SJCRH30 (cell line): ENCODE measurements around the gene ADCY5. TPM values are rescaled to one million over a fixed set of nuclear protein-coding genes. Genes with fewer than 3 reads are reported as not detected.

ENCODE experiments used
- DNase-seq, 2 experiments: peaks; one replicate each; pipeline ENCODE4 v3.0.0-alpha.2; 2015 to 2020
- H3K27ac ChIP-seq: fragments of 250-450 bp; sonication (Bioruptor Pico); 2 replicates; pipeline ENCODE4 v1.5.1; 2020; ENCODE audit warnings: mild to moderate bottlenecking, moderate library complexity
- H3K27me3 ChIP-seq: fragments of 250-450 bp; sonication (Bioruptor Pico); 2 replicates; pipeline ENCODE4 v1.5.1; 2020; ENCODE audit warnings: mild to moderate bottlenecking, moderate library complexity
- H3K36me3 ChIP-seq: fragments of 250-450 bp; sonication (Bioruptor Pico); 2 replicates; pipeline ENCODE4 v1.5.1; 2020; ENCODE audit warnings: mild to moderate bottlenecking, moderate library complexity
- H3K4me1 ChIP-seq: fragments of 250-450 bp; sonication (Bioruptor Pico); 2 replicates; pipeline ENCODE4 v1.5.1; 2020; ENCODE audit warnings: mild to moderate bottlenecking, moderate library complexity
- H3K4me3 ChIP-seq: fragments of 250-450 bp; sonication (Bioruptor Pico); 2 replicates; pipeline ENCODE4 v1.5.1; 2020; ENCODE audit warnings: mild to moderate bottlenecking, moderate library complexity
- H3K9me3 ChIP-seq: fragments of 250-450 bp; sonication (Bioruptor Pico); replicated peaks from 2 replicates; pipeline ENCODE4 v1.5.1; 2020; ENCODE audit warnings: mild to moderate bottlenecking, moderate library complexity
- total RNA-seq: library from RNA; depleted of rRNA; stranded (reverse); fragments of >200 nt; shearing (Covaris generic); gene quantifications from 2 replicates; pipeline ENCODE4 v1.2.3, GENCODE V29; 2014

Gene ADCY5
- total RNA-seq, 1 experiment from 2014 or later, result 0.75 TPM

DNA sequence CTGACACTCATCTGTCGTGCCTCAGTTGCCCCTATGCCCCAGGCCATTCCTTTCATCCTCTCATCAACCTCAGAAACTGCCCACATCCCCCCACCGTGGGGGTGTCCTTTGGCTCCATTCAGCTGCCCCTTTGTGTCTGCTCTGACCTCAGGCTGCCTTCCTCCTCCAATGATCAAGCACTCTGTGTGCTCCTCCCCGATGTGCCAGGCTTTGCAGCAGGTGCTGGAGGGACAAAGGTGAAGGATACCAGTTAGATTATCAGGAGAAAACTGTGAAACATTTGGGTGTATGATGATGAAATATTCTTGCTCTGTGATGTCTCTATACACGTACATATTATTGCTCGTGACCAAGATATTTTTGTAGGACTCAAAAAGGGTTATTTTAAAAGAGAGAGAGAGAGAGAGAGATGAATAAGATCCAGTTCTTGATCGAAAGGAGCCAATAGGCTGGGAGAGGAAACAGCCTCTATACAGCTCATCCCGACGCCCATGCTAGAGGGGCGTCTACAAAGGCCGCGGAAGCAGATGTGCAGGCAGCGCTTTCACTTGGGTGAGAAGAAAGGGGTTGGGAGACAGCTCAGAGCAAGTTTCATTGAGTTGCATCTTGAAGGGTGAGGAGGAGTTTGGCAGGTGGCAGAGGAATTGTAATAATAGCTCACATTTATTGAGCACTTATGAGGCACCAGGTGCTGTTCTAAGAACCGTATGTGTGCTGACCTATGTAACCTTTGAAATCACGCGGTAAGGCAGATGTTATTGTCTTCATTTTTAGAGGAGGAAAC lies 28.3 kb upstream of the ADCY5 start:
- Histone ChIP-seq H3K36me3 (no peaks in the 10 kb centered on the region), H3K4me3 (no peak overlapping the region), H3K9me3 (no peaks in the 10 kb centered on the region), H3K27me3 (0 out of 2 replicates have a peak, but pooled peaks cover 5% of the 10 kb centered on the region), H3K4me1 (no peaks in the 10 kb centered on the region), H3K27ac (no peak overlapping the region)
- no peak for DNase-seq

DNA sequence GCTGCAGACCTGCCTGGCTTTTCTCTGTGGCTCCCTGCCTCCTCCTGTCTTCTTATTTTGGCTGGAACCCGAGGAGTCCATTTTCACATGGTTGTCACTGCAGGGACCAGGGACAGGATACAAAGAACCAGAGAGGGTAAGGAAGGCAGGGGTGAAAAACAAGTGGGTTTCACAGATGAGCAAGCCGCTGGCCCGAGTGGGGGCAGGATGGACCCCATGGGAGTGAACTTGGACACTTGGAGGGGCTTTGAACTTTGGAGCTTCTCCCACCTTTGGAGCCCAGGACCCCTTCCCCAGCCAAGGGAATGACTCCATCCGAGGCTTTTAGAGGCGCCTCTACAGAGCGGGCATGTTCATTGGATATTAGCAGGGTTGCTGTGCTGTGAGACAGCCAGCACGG lies 26.9 kb upstream of the ADCY5 start:
- no peaks in the 10 kb centered on the region for H3K4me1 ChIP-seq
- H3K9me3 ChIP-seq, result no peaks in the 10 kb centered on the region
- no peak for DNase-seq
- H3K4me3 ChIP-seq, result no peak overlapping the region
- 0 out of 2 replicates have a peak, but pooled peaks cover 5% of the 10 kb centered on the region for H3K27me3 ChIP-seq
- H3K27ac ChIP-seq, result no peak overlapping the region
- no peaks in the 10 kb centered on the region for H3K36me3 ChIP-seq

DNA sequence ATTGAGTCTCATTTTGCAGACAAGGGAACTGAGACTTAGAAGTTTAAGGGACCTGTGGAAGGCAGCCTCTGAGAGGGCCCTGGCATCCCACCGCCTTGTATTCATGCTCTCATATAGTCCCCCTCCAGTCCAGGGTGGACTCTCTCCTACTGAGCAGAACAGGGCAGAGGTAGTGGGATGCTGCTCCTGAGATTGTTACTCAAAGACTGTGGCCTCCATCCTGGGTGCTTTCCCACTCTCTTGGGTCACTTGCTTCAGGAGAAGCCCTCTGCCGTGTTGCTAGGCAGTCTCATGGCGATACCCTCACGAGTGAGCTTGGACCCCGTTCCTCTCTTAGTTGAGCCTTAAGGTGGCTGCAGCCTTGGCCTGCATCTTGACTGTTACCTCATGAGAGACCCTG lies 22.2 kb upstream of the ADCY5 start:
- Histone ChIP-seq H3K36me3 (no peaks in the 10 kb centered on the region), H3K27ac (no peak overlapping the region), H3K9me3 (no peaks in the 10 kb centered on the region), H3K4me1 (no peaks in the 10 kb centered on the region), H3K4me3 (no peak overlapping the region), H3K27me3 (peaks cover 3% of the 10 kb centered on the region)
- DNase-seq, result no peak

DNA sequence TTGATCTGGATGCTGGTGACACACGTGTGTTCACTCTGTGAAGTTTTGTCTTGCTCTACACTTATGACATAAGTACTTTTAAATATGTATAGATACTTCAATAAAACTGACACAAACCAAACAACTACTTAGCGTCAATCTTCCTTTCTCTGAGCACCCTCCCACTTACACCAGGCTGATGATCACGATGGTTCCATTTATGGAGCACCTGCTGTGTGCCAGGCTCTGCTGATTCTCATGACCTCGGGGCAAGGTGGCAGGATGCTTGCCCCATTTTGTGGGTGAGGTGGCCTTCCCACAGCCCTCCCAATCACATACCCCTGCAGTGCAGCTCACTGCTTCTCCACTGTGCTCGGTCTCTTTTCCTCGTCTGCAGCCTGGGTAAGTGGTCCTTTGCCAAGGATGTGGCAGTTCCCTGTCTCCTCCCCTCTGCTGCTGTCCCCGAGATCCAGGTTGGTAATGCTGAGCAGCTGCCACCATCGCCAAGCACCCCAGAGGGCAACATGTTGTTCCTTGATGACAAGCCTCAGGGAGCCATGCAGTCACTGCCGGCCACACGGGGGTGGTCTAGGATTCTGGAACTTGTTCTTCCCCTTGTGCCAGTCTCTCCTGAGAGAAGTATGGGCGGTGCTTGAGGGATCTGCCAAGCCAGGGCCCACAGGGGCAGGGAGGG lies 20.6 kb upstream of the ADCY5 start:
- Histone ChIP-seq H3K4me1 (no peaks in the 10 kb centered on the region), H3K36me3 (no peaks in the 10 kb centered on the region), H3K27ac (no peak overlapping the region), H3K27me3 (peaks cover 3% of the 10 kb centered on the region), H3K9me3 (no peaks in the 10 kb centered on the region), H3K4me3 (no peak overlapping the region)
- no peak for DNase-seq

DNA sequence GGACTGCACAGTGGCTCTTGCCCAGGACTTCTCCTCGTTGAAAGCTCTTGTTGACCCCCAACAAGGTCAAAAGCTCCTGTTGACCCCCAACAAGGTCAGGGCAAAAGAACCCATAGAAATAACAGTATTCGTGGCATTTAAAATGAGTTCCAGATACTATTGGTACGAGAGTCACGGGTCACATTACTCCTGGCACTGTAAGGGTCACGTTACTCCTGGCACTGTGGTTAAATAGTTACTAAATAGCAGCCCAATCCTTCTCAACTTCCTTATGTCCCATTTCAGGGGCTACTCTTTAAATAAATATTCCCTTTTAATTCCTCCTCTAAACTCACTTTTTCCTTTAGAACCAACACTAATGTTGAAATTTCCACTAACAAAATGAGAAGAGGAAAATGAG lies 18.2 kb upstream of the ADCY5 start:
- Histone ChIP-seq H3K36me3 (no peaks in the 10 kb centered on the region), H3K27ac (no peak overlapping the region), H3K4me3 (no peak overlapping the region), H3K27me3 (peaks cover 8% of the 10 kb centered on the region), H3K4me1 (no peaks in the 10 kb centered on the region), H3K9me3 (no peaks in the 10 kb centered on the region)
- DNase-seq, result no peak

DNA sequence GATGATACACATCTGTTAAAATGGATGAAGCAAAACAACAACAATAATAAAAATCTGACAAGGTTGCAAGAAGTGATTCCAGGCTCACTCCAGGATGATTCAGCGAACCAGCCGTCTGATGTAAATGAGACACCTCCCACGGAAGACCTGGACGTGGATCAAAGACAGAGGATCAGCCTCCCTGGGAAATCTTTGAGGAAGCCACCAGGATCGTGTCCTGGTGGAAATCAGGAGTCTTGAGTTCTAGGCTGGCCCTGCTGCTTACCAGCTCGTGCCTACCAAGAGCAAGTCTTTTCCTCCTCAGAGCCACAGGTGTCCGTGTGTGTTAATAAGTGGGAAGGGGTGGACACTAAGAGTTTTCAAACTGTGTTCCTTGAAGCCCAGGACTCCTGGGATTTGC lies 15.3 kb upstream of the ADCY5 start:
- H3K27ac ChIP-seq, result no peak overlapping the region
- no peak overlapping the region for H3K4me3 ChIP-seq
- no peaks in the 10 kb centered on the region for H3K9me3 ChIP-seq
- H3K27me3 ChIP-seq, result peaks cover 14% of the 10 kb centered on the region
- H3K4me1 ChIP-seq, result no peaks in the 10 kb centered on the region
- no peaks in the 10 kb centered on the region for H3K36me3 ChIP-seq
- no peak for DNase-seq

DNA sequence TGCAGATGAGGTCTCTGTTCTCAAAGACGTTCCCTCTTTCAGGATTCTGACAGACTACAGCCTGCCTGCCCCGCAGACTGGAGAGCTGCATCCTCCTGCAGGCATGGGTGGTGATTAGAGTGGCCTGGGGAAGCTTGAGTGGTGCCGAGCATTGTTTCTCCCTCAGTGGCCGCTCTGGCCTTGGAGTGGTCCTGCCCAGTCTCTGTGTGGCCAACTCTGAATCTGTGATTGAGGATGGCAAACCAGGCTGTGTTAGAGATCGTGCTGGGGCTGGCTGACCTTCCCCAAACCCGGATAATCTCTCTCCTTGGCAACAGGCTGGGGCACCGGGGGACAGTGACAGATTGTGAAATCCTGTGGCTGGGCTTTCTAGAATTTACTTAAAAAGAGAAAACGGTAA lies 11.0 kb upstream of the ADCY5 start:
- Histone ChIP-seq H3K36me3 (no peaks in the 10 kb centered on the region), H3K4me1 (no peaks in the 10 kb centered on the region), H3K27me3 (peaks cover 23% of the 10 kb centered on the region), H3K4me3 (no peak overlapping the region), H3K27ac (no peak overlapping the region), H3K9me3 (no peaks in the 10 kb centered on the region)
- DNase-seq, result no peak

DNA sequence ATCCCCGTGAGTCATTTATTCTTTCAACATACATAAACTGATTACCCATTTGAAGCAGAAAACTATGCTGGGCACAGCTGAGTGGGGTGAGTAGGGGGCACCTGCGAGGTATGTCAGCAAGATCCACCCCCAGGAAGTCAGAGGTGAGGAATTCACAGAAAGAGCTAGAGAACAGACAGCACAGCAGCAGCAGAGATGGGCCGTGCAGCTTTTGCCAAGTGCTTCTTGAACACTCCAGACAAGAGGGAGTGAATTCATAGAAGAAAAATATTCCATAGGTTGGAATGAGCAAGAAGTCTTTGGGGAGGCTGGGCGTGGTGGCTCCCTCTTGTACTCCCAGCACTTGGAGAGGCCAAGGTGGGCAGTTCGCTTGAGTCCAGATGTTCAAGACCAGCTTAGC lies 9.4 kb upstream of the ADCY5 start:
- DNase-seq, result no peak
- no peak overlapping the region for H3K4me3 ChIP-seq
- H3K9me3 ChIP-seq, result no peaks in the 10 kb centered on the region
- no peak overlapping the region for H3K27ac ChIP-seq
- no peaks in the 10 kb centered on the region for H3K4me1 ChIP-seq
- peaks cover 18% of the 10 kb centered on the region for H3K27me3 ChIP-seq
- H3K36me3 ChIP-seq, result no peaks in the 10 kb centered on the region

DNA sequence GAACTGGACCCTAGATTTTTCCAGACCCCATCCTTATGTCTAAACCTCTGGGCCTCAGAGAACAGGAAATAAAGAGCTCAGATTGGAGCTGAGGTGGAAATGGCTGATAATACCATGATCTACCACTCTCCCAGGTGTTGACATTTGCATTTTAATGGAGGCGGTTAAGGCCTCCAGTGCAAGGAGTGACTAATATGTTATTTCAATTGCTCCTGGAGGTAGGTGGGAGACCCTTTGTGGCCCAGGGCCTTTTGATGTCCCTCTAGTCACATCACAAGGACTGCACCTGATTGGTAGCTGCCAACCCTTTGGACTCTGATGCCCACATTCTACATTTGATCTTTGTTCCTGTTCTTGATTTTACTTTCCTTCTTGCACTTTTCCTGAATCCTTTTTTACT lies 9.0 kb upstream of the ADCY5 start:
- no peak for DNase-seq
- H3K9me3 ChIP-seq, result no peaks in the 10 kb centered on the region
- no peak overlapping the region for H3K27ac ChIP-seq
- H3K4me3 ChIP-seq, result no peak overlapping the region
- no peaks in the 10 kb centered on the region for H3K36me3 ChIP-seq
- peaks cover 18% of the 10 kb centered on the region for H3K27me3 ChIP-seq
- no peaks in the 10 kb centered on the region for H3K4me1 ChIP-seq

DNA sequence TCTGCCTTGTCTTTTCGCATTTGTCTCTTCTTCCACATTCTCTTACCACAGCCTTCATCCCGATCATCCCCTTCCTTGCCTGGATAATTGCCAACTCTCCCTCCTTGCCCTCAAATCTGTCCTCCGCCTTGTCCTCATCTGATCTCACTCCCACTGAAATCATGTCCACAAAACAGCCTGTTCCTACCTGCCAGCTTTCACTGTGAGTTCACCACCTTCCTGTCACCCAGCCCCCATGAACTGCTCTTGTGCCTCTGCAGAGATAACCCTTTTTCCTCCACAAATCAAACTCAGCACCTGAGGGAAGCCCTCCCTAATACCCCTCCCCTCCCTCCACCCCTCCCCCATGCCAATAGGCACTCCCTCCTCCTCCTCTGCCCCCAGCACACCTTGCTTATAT lies 4.8 kb upstream of the ADCY5 start:
- H3K36me3 ChIP-seq, result no peaks in the 10 kb centered on the region
- H3K9me3 ChIP-seq, result no peaks in the 10 kb centered on the region
- H3K27me3 ChIP-seq, result peaks cover 16% of the 10 kb centered on the region
- no peak overlapping the region for H3K4me3 ChIP-seq
- H3K4me1 ChIP-seq, result no peaks in the 10 kb centered on the region
- H3K27ac ChIP-seq, result no peak overlapping the region
- no peak for DNase-seq

DNA sequence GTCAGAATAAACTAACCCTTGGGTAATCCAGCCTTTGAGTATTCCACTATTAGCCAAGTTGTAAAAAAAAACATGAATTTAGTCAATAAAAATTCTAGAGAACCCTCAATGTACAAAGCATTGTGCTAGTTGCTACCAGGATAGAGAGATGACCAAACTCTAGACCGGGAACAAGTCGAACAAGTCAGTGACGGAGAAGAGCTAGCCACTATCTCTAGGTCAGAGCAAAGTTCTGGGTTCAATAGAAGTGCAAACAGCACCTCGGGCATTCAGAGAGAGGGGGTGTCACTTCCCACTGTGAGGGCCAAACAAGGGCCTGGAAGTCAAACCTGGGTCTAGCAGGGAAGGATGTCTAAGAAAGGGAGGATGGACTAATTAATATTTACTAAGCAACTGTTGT lies 2.3 kb upstream of the ADCY5 start:
- Histone ChIP-seq H3K4me1 (no peaks in the 10 kb centered on the region), H3K9me3 (no peaks in the 10 kb centered on the region), H3K27ac (no peak overlapping the region), H3K36me3 (no peaks in the 10 kb centered on the region), H3K27me3 (peaks cover 4% of the 10 kb centered on the region; the same call in 1 of the 2 replicates), H3K4me3 (no peak overlapping the region)
- no peak for DNase-seq

DNA sequence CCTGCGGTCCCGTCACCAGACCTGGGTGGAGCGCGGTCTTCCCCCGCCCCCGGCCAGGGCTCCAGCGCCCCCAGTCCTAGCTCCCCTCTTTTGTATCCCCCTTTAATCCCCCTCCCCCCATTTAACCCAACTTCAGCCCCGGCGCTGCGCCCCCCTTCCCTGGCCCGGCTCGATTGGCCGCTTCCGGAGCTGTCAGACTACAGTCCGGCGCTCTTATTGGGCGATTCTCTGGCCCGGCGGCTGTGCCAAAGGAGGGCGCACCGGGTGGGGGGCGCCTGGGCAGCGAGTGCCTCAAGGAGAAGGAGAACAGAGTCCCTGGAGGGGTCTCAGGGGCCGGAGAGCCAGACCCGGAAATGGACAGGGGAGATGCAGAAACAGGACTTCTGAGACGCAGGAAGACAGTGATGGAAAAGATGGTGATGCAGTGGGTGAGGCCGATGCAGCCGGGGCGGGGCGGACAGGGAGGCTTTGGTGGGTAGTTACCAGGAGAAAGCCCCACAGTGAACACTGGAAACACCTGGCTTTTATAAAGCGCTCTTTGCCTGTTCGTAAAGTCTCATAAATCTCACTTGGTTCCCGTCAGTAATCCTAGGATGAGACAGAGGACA lies 1.2 kb upstream of the ADCY5 start:
- H3K9me3 ChIP-seq, result no peaks in the 10 kb centered on the region
- no peaks in the 10 kb centered on the region for H3K4me1 ChIP-seq

DNA sequence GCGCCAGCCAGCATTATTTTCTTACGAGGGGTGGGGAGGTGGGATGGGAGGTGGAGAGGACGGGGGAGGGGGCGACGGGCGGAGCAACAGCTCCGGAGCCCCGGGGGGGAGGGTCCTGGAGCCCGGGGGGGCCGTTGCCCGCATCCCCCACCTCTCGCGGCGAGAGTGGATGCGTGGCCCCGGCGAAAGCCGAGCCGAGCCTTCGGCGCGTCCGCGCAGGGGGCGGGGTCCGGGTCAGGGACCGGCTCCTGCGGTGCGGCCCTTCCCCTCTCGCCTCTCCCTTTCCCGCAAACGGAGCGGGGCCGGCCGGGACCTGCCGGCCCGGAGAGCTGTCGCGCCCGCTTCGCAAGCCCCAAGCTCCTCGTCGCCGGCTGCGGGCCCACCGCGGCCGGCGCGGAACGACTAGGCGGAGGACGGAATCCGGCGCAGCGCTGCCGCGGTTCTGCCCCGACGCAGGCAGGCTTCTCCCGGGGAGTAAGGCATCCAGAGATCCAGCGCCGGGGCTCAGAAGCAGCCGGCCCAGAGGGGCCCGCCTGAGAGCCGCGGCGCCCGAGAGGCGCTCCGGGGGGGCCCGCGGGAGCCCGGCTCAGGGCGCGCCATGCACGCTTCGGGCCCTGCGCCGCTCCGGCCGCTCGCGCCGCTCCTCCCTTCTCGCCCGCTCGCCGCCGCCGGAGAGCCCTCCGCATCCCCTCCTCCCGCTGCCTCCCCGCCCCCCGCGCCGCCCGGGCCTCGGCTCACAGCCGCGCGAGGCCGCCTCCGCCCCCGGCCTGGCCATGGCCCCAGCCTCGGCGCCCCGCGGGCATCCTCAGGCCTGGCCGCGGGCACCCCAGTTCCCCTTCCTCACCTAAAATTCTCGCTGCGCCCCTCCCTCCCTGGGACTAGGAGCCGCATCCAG lies 459 bp upstream of the ADCY5 start:
- peak overlapping the region; percentile 68 for H3K4me3 ChIP-seq
- no peaks in the 10 kb centered on the region for H3K4me1 ChIP-seq
- DNase-seq, result peak; percentile 45 to 54
- H3K27me3 ChIP-seq, result peaks cover 4% of the 10 kb centered on the region; the same call in 1 of the 2 replicates
- no peaks in the 10 kb centered on the region for H3K9me3 ChIP-seq
- no peaks in the 10 kb centered on the region for H3K36me3 ChIP-seq
- no peak overlapping the region for H3K27ac ChIP-seq

More for the DNA sequence above, 1.2 kb upstream of the ADCY5 start:
- Histone ChIP-seq H3K27ac (no peak overlapping the region), H3K36me3 (no peaks in the 10 kb centered on the region), H3K4me3 (peak overlapping the region; percentile 68), H3K27me3 (peaks cover 4% of the 10 kb centered on the region; the same call in 1 of the 2 replicates)
- DNase-seq, result peak; percentile 30 to 46

DNA sequence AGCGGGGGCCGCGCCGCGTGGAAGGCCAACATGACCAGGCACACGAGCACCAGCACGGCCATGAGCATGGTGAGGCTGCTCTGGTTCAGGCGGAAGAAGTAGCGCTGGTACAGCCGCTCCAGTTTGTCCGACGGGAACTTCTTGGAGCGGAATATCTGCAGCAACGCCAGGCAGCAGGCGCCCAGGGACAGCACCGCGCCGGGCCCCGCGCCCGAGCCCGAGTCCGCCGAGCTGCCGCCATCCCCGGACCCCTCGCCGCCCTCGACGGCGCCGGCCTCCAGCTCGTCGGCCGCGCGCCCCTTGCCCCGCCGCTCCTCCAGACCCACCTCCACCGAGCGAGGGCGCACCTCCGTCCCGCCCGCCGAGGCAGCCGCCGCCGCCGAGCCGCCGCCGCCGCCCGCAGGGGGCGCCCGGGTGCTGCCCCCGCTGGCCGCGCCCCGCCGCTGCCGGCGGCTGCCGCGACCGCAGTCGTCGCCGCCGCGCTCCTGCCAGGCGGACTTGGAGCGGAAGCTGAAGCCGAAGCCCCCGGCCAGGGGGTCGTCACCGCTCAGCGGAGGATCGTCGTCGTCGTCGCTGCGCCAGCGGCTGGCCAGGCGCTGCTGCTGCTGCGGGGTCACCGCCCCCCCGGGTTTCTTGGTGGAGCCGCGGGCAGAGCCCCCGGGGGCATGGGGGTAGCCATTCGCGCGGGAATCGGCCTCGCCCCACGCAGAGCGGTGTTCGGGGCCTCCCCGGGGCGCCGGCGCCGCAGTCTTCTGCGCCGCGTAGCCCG lies 957 bp downstream of the ADCY5 start:
- DNase-seq, result no peak
- Histone ChIP-seq H3K4me1 (no peaks in the 10 kb centered on the region), H3K27ac (no peak overlapping the region), H3K9me3 (no peaks in the 10 kb centered on the region), H3K27me3 (peaks cover 4% of the 10 kb centered on the region; the same call in 1 of the 2 replicates), H3K36me3 (no peaks in the 10 kb centered on the region), H3K4me3 (no peak overlapping the region)
